ENCODE measurements around the gene AMZ1.
A peak's percentile ranks its signal among the peaks of the same experiment; 100 is the strongest.
"Not testable (repeated sequence)": the region's sequence is repeated elsewhere in the genome, so short reads cannot be mapped to it uniquely, and the experiment has no call there.

Gene AMZ1

DNA sequence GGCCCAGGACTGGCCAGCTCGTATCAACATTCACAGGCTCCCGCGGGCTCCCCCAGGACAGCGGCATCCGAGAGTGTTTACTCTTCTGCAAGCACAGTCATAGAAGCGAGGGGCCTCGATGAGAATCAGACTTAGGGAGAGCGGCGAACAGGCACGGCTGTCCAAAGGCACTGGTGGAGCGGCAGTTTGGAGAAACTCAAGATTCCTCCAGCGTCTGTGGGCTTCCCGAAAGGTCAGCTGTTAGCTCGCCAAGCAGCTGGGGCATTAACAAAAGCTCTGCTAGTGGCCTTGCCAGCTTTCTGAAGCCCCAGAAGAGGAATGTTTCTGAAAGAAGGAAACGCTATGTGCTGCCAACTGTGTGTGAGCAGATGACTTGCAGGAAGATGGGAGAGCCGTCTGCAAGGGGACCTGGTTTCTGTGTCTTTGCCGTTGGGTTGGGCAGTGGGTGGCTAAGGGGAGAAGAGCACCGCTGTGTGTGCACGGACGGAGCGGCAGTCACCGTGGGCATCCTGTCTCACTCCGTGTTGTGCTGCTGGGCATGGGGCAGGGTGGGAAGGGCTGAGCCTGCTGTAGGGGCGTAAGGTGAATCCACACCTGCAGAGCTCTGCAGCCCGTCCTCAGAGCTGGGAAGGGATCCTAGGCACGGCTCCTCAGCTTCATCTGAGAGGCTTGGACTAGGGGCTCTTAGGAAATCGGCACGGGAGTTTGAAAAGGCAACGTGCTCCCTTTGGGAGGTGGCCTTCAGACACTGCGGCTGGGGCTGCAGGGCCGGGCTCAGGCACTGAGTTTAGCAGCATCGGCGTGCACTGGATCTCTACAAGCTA lies 42.1 kb downstream of the AMZ1 start:
- no peak for DNase-seq

DNA sequence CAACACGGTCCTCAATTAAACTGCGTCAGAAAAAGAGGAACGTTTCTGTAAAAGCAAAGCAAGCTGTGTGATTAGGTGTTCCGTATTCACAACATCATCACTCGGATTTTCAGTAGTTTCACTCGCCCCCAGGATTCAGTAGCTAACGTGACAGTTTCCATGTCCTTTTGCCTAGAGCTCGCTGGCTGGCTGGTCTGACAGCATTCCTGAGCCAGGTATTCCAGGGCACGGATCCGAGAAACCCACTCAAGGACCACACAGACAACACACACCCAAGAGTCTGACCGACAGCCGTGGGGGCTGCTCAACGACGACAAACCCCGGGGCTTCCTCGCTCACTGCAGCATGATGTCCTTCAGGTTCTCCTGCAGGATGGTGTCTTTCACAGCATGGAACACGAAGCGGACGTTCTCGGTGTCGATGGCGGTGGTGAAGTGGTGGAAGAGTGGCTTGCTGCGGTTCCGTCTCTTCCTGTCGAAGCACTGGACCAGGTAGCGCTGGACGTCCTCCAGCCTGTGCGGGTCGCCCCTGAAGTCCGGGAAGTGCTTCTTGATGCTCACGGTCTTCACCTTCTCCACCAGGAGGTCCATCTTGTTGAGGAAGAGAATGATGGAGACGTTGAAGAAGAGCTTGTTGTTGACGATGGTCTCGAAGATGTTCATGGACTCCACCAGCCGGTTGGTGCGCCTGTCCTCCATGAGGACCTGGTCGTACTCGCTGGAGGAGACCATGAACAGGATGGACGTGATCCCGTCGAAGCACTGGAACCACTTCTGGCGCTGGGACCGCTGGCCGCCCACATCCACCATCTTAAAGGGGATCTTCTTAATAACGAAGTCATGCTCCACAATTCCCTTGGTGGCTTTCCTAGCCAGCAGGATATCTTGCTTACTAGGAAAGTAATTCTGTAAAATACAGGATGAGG lies 43.1 kb downstream of the AMZ1 start:
- no peak for DNase-seq

DNA sequence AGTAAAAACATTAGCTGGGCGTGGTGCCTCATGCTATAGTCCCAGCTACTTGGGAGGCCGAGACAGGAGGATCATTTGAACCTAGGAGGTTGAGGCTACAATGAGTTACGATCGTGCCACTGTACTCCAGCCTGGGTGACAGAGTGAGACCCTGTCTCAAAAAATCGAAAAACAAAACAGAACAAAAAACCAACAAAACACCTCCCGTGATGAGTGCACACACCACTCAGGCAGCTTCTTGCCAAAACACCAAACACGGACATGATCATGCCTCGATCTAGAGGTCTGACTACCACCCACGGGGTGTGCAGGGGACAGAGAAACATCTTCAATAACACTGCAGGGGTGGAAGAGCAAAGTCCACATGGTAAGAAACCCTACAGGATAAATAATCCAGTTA lies 44.4 kb downstream of the AMZ1 start:
- DNase-seq = no peak

GRCh38 chr7:2732959-2733584 lies 45.1 kb downstream of the AMZ1 start:
- no peak for DNase-seq

- DNase-seq = no peak
Measured at GRCh38 chr7:2734084-2734686, 46.2 kb downstream of the AMZ1 start.

DNA sequence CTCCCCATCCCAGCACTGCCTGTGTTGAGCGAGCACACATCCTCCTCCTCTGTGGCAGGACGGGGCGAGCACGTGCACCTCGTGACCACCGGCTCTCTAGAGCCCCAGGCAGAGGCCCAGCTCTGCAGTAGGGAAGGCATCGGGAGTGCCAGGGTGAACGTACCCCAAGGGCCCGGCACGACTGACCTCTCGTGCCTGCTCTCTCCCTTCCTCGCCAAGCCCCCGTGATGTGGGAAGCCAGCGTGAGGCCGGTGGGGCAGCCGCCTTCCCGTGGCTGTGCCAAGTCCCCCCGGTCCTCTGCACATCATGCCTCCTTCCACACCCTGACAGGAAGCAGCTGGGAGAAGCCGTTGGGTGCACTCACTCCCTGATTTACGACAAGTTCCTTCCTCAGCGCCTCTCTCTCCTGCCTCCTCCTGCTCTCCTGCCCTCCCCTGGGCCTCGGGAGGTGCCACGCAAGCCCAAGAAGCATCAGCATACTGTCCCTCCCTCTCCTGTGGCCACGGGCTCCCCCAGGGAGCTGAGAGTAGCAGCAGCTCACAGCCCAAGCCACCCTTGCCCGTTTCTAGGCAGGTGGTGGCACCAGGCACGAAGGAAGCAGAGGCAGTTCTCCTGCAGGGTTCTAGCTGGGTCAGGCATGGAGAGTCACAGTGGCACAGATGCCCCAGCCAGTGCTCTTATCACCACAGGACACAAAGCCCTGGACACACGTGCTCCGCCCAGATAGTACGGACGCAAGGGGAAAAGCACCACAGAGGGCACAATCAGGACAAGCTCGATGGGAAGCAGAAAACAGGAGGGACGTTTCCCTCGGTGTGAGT lies 47.0 kb downstream of the AMZ1 start:
- DNase-seq = no peak

GRCh38 chr7:2735744-2736143 lies 47.7 kb downstream of the AMZ1 start:
- DNase-seq = no peak

GRCh38 chr7:2736411-2736914 lies 48.5 kb downstream of the AMZ1 start:
- DNase-seq = no peak

GRCh38 chr7:2737005-2737743 lies 49.2 kb downstream of the AMZ1 start:
- not testable (repeated sequence) for DNase-seq

DNA sequence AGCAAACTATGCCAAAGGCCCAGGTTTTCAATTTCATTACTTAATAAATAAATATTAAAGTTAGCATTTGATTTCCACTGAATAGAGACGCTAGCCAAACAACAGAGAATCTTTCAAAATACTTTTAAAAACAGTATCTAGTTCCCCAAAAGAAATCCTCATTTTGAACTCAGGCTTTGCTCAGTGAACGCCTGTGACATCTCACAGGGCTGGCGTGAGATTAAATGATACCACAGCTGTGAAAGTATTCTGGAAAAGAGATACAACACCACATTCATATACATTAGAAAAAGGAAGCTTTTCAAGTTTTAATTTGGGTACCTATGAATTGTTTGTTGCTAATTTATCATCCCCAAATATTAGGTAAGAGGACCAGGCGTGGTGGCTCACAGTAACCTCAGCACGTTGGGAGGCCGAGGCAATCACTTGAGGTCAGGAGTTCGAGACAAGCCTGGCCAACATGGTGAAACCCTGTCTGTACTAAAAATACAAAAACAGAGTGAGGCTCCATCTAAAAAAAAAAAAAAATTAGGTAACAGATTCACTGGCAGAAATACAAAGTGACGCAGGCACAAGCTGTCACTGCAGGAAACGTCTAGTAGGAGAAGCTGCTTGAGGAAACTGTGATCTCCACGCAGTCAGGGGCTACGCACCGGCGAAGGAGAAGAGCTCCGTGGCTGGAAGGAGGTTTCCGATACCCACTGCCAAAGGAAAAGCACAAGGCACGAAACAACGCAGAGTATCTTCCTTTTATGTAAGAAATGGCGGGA lies 50.0 kb downstream of the AMZ1 start:
- DNase-seq = no peak

GRCh38 chr7:2738766-2739549 lies 51.0 kb downstream of the AMZ1 start:
- DNase-seq = no peak

DNA sequence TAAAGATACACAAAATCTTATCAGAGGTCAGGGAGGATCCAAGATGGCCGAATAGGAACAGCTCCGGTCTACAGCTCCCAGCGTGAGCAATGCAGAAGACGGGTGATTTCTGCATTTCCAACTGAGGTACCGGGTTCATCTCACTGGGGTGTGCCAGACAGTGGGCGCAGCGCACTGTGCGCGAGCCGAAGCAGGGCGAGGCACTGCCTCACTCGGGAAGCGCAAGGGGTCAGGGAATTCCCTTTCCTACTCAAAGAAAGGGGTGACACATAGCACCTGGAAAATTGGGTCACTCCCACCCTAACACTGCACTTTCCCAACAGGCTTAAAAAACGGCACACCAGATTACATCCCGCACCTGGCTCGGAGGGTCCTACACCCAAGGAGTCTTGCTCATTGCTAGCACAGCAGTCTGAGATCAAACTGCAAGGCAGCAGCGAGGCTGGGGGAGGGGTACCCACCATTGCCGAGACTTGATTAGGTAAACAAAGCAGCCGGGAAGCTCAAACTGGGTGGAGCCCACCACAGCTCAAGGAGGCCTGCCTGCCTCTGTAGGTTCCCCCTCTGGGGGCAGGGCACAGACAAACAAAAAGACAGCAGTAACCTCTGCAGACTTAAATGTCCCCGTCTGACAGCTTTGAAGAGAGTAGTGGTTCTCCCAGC lies 55.7 kb downstream of the AMZ1 start:
- not testable (repeated sequence) for DNase-seq

DNA sequence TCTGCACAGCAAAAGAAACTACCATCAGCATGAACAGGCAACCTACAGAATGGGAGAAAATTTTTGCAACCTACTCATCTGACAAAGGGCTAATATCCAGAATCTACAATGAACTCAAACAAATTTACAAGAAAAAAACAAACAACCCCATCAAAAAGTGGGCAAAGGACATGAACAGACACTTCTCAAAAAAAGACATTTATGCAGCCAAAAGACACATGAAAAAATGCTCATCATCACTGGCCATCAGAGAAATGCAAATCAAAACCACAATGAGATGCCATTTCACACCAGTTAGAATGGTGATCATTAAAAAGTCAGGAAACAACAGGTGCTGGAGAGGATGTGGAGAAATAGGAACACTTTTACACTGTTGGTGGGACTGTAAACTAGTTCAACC lies 60.7 kb downstream of the AMZ1 start:
- DNase-seq = not testable (repeated sequence)

DNA sequence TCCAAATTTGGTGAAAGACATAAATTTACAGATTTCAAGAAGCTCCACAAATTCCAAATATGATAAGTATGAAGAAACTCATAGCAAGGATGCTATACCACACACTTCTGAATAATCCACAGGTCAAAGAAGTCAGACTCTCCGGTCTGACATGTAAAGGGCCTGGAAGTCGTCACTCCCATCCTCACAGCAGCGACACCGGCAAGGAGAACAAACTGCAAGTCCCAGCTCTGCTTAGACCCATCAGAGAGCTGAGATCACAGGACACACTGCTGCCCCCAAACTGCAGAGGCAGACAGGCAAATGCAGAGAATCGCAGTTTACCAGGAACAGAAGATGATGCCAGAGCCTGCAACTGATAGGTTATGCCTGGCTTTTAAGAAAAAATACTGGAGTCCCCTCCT lies 62.0 kb downstream of the AMZ1 start:
- DNase-seq = peak; percentile 27

GRCh38 chr7:2751086-2751485 lies 63.1 kb downstream of the AMZ1 start:
- no peak for DNase-seq

- no peak for DNase-seq
Measured at GRCh38 chr7:2753148-2753547, 65.1 kb downstream of the AMZ1 start.

- no peak for DNase-seq
Measured at GRCh38 chr7:2754086-2754485, 66.1 kb downstream of the AMZ1 start.

DNA sequence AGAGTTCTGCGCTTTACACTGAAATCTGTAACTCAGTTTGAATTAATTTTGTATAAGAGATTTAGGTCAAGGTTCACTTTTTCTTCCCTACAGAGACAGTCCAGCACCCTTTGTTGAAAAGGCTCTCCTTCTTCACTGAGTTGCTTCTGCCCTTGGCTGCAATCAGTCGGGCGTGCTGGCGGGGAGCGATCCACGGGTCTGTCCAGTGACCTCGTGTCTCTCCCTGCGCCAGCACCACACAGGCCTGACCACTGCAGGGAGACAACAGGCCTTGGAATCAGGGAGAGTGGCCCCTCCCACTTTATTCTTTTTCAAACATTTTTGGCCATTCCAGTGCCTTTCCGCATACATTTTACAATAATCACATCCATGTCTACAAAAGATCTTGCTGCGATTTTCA lies 66.9 kb downstream of the AMZ1 start:
- no peak for DNase-seq

GRCh38 chr7:2755531-2755930 lies 67.5 kb downstream of the AMZ1 start:
- DNase-seq = no peak

All from HCEC 1CT (cell line).